H1 (cell line): ENCODE measurements around the gene PDE4D. TPM values are rescaled to one million over a fixed set of nuclear protein-coding genes. Genes with fewer than 3 reads are reported as not detected.

Experiments
- CTCF ChIA-PET: fragments of 300-600 bp; sonication (Branson Sonifier 250); formaldehyde crosslinking; loops from one replicate; lab custom pipeline; 2021; ENCODE audit not compliant: partially characterized antibody; lab: Charles Lee
- POLR2A ChIA-PET: fragments of 300-600 bp; sonication (Branson Sonifier 250); formaldehyde crosslinking; loops from one replicate; lab custom pipeline; 2021; ENCODE audit warnings: inconsistent platforms; ENCODE audit not compliant: partially characterized antibody; lab: Charles Lee
- DNase-seq, 2 experiments: peaks; one replicate each; pipeline versions ENCODE4 v3.0.0 to v3.0.0-alpha.2; 2010 to 2022; ENCODE audit warnings: low spot score in 2 of 2, low read depth in 1 of 2, mixed read lengths in 1 of 2
- FAIRE-seq: peaks from 2 replicates; lab custom pipeline; 2011; peaks lifted over from hg19 to GRCh38; lab: Jason Lieb, UNC
- H2AFZ ChIP-seq: 2 replicates; pipeline ENCODE4 v1.8.1; 2012; ENCODE audit warnings: low read length, inconsistent platforms
- H2AK5ac ChIP-seq: 2 replicates; pipeline ENCODE4 v1.6.1; 2013; ENCODE audit warnings: low read depth, low read length
- H2BK120ac ChIP-seq: replicated peaks from 2 replicates; pipeline ENCODE3; 2013; ENCODE audit warnings: low read depth, low read length, inconsistent platforms
- H2BK12ac ChIP-seq: 2 replicates; pipeline ENCODE4 v1.6.1; 2013; ENCODE audit warnings: low read depth, low read length
- H2BK15ac ChIP-seq: 2 replicates; pipeline ENCODE4 v1.6.1; 2013; ENCODE audit warnings: low read length
- H2BK20ac ChIP-seq: 2 replicates; pipeline ENCODE4 v1.6.1; 2013; ENCODE audit warnings: low read length
- H2BK5ac ChIP-seq: 2 replicates; pipeline ENCODE4 v1.6.1; 2013; ENCODE audit warnings: low read depth, low read length
- H3K14ac ChIP-seq: 2 replicates; pipeline ENCODE4 v1.6.1; 2013; ENCODE audit warnings: inconsistent platforms; ENCODE audit not compliant: insufficient read length
- H3K18ac ChIP-seq: 2 replicates; pipeline ENCODE4 v1.6.1; 2013; ENCODE audit warnings: low read length; ENCODE audit errors: extremely low read depth
- H3K23ac ChIP-seq: 2 replicates; pipeline ENCODE4 v1.6.1; 2013; ENCODE audit warnings: inconsistent platforms; ENCODE audit not compliant: insufficient read length
- H3K23me2 ChIP-seq: 2 replicates; pipeline ENCODE4 v1.6.1; 2013; ENCODE audit warnings: low read depth, low read length
- H3K27ac ChIP-seq: 2 replicates; pipeline ENCODE4 v1.6.1; 2011; ENCODE audit warnings: low read depth, low read length, inconsistent platforms
- H3K27me3 ChIP-seq, 4 experiments: replicated peaks in 1 of 4; 1 replicate in 1 of 4; 2 replicates in 3 of 4; pipeline versions ENCODE4 v1.6.1 to v1.8.1; 2011 to 2013; ENCODE audit warnings: low read length in 3 of 4, mild to moderate bottlenecking in 3 of 4, inconsistent platforms in 2 of 4, mixed read lengths in 2 of 4, moderate library complexity in 1 of 4; ENCODE audit not compliant: control insufficient read depth in 3 of 4, insufficient read depth in 3 of 4; ENCODE audit errors: extremely low read depth in 1 of 4
- H3K36me3 ChIP-seq, 4 experiments: 2 replicates each; pipeline versions ENCODE4 v1.6.1 to v1.8.1; 2011 to 2013; ENCODE audit warnings: mild to moderate bottlenecking in 4 of 4, low read length in 3 of 4, moderate library complexity in 2 of 4, control low read depth in 1 of 4, inconsistent platforms in 1 of 4; ENCODE audit not compliant: insufficient read depth in 4 of 4, control insufficient read depth in 2 of 4
- H3K4ac ChIP-seq: replicated peaks from 2 replicates; pipeline ENCODE3; 2013; ENCODE audit warnings: low read length, low read depth, mixed read lengths, inconsistent platforms; ENCODE audit not compliant: insufficient read length
- H3K4me1 ChIP-seq, 4 experiments: replicated peaks in 1 of 4; 1 replicate in 1 of 4; 2 replicates in 3 of 4; pipeline versions ENCODE4 v1.6.1 to v1.8.1; 2011 to 2013; ENCODE audit warnings: low read length in 3 of 4, inconsistent platforms in 2 of 4, mixed read lengths in 1 of 4; ENCODE audit not compliant: insufficient read depth in 4 of 4, control insufficient read depth in 3 of 4
- H3K4me2 ChIP-seq, 2 experiments: 2 replicates each; pipeline versions ENCODE4 v1.6.1 to v1.8.1; 2011 to 2013; ENCODE audit warnings: low read depth in 2 of 2, low read length in 2 of 2, control low read depth in 1 of 2, inconsistent platforms in 1 of 2, mild to moderate bottlenecking in 1 of 2; ENCODE audit not compliant: insufficient read depth in 1 of 2
- H3K4me3 ChIP-seq, 4 experiments: fragments of 200-600, 300-600 bp in 1 of 4; sonication (generic), shearing (Covaris generic), sonication (Bioruptor Twin) in 1 of 4; 2 replicates each; pipeline versions ENCODE4 v1.5.1 to v1.8.1; 2011 to 2016; ENCODE audit warnings: low read length in 4 of 4, low read depth in 3 of 4, control low read depth in 2 of 4, inconsistent platforms in 2 of 4, mild to moderate bottlenecking in 2 of 4, mixed read lengths in 1 of 4, moderate library complexity in 1 of 4; ENCODE audit not compliant: insufficient read depth in 2 of 4; ENCODE audit errors: extremely low read depth in 1 of 4
- H3K56ac ChIP-seq: replicated peaks from 2 replicates; pipeline ENCODE3; 2013; ENCODE audit warnings: low read depth, mild to moderate bottlenecking, mixed read lengths, low read length, inconsistent platforms; ENCODE audit not compliant: insufficient read length
- H3K79me1 ChIP-seq: 2 replicates; pipeline ENCODE4 v1.6.1; 2013; ENCODE audit warnings: low read depth, low read length, control low read depth
- H3K79me2 ChIP-seq, 2 experiments: 2 replicates each; pipeline versions ENCODE4 v1.6.1 to v1.8.1; 2012 to 2013; ENCODE audit warnings: low read length in 2 of 2, mild to moderate bottlenecking in 2 of 2, inconsistent platforms in 1 of 2; ENCODE audit not compliant: insufficient read depth in 2 of 2, control insufficient read depth in 1 of 2
- H3K9ac ChIP-seq, 4 experiments: replicated peaks in 1 of 4; 1 replicate in 1 of 4; 2 replicates in 3 of 4; pipeline versions ENCODE4 v1.6.1 to v1.8.1; 2011 to 2013; ENCODE audit warnings: low read depth in 3 of 4, low read length in 3 of 4, control low read depth in 2 of 4, mild to moderate bottlenecking in 2 of 4, moderate library complexity in 2 of 4, inconsistent platforms in 1 of 4; ENCODE audit errors: extremely low read depth in 1 of 4
- H3K9me3 ChIP-seq, 2 experiments: 2 replicates each; pipeline versions ENCODE4 v1.6.1 to v1.8.1; 2012 to 2013; ENCODE audit warnings: mild to moderate bottlenecking in 2 of 2, moderate library complexity in 2 of 2, control low read depth in 1 of 2, inconsistent platforms in 1 of 2, low read depth in 1 of 2, low read length in 1 of 2, mixed read lengths in 1 of 2; ENCODE audit not compliant: insufficient read depth in 2 of 2
- H4K20me1 ChIP-seq, 2 experiments: replicated peaks in 1 of 2; 2 replicates each; pipeline versions ENCODE3 to v1.8.1; 2011 to 2013; ENCODE audit warnings: inconsistent platforms in 2 of 2, low read length in 2 of 2, mild to moderate bottlenecking in 1 of 2; ENCODE audit not compliant: insufficient read depth in 2 of 2, control insufficient read depth in 1 of 2
- H4K5ac ChIP-seq: 2 replicates; pipeline ENCODE4 v1.6.1; 2013; ENCODE audit warnings: low read length, low read depth, mixed read lengths, inconsistent platforms; ENCODE audit not compliant: insufficient read length
- H4K8ac ChIP-seq: 2 replicates; pipeline ENCODE4 v1.8.0; 2013; ENCODE audit warnings: mild to moderate bottlenecking, moderate library complexity, low read length, inconsistent platforms; ENCODE audit not compliant: insufficient read depth; ENCODE audit errors: extremely low read depth
- H4K91ac ChIP-seq: replicated peaks from 2 replicates; pipeline ENCODE3; 2013; ENCODE audit warnings: low read length, mixed read lengths, inconsistent platforms; ENCODE audit not compliant: insufficient read length
- POU5F1 ChIP-seq: IDR thresholded peaks from 2 replicates; pipeline ENCODE4 v1.6.1; 2011; ENCODE audit warnings: low read depth, mild to moderate bottlenecking, low read length, moderate library complexity
- SUZ12 ChIP-seq: fragments of 200-600 bp; sonication (generic); IDR thresholded peaks from 2 replicates; pipeline ENCODE4 v1.6.1; 2012; ENCODE audit warnings: mild to moderate bottlenecking, inconsistent platforms, low read length, moderate library complexity, mixed read lengths
- WGBS, 2 experiments: shearing (Covaris generic) in 1 of 2; methylation state at CpG; one replicate each; pipeline versions ENCODE4 v1.1.6 to v1.1.7; 2013 to 2015; ENCODE audit warnings: low lambda C conversion rate in 2 of 2, mixed read lengths in 2 of 2, inconsistent platforms in 1 of 2, low coverage in 1 of 2, missing lambda C conversion rate in 1 of 2; ENCODE audit not compliant: insufficient replicate concordance in 2 of 2, insufficient coverage in 1 of 2, insufficient read length in 1 of 2; ENCODE audit errors: extremely low coverage in 1 of 2, missing lambda C conversion rate in 1 of 2; 5-methylcytosine and 5-hydroxymethylcytosine counted together
- polyA plus RNA-seq, 7 experiments: library from polyadenylated mRNA; depleted of rRNA in 3 of 7; stranded (reverse) in 5 of 7; unstranded in 2 of 7; fragments of >200 nt in 5 of 7; fragments of 200-250 nt in 2 of 7; gene quantifications; 1 replicate in 5 of 7; 2 replicates in 1 of 7; 4 replicates in 1 of 7; pipeline versions ENCODE4 v1.2.1 to v1.2.3, GENCODE V29; 2011 to 2013; ENCODE audit warnings: missing spikeins in 2 of 7, mixed read lengths in 2 of 7
- total RNA-seq: library from RNA; stranded (reverse); fragmentation: NEBNext Ultra II Directional; extraction: Animal tissue kit (Norgen Biotek cat#: 25700); gene quantifications from 2 replicates; pipeline ENCODE4 v1.2.1, GENCODE V29; 2021

Gene PDE4D
- total and polyA plus RNA-seq, 2 of the 8 experiments (the other 6 are each of a cell fraction or from before 2014, with no cell fraction given) = 2.3 to 3.7 TPM

GRCh38 chr5:59342181-59342580 is 551.3 kb downstream of the PDE4D start:
- ChIA-PET POLR2A (no interaction called here), CTCF (interaction anchor here (0.6 to 1.0 kb wide), 2 partner anchors 25 to 127 kb away, joined by 3 to 5 read pairs; no protein-coding TSS in a partner anchor)
- Histone ChIP-seq H2BK120ac (no peak overlapping the region), H4K20me1 (no peaks in the 10 kb centered on the region), H3K4me2 (no peak overlapping the region), H2BK12ac (no peak overlapping the region), H3K27me3 (no peaks in the 10 kb centered on the region), H3K18ac (no peak overlapping the region), H2AFZ (no peak overlapping the region), H2BK5ac (no peak overlapping the region), H3K56ac (no peak overlapping the region), H4K8ac (no peak overlapping the region), H3K4ac (no peak overlapping the region), H3K36me3 (no peaks in the 10 kb centered on the region), H4K5ac (no peak overlapping the region), H3K9me3 (no peaks in the 10 kb centered on the region), H3K79me2 (no peaks in the 10 kb centered on the region), H3K79me1 (no peaks in the 10 kb centered on the region), H2BK15ac (no peak overlapping the region), H3K4me1 (no peaks in the 10 kb centered on the region), H3K9ac (no peak overlapping the region), H4K91ac (no peak overlapping the region), H3K23ac (no peak overlapping the region), H3K23me2 (no peaks in the 10 kb centered on the region; the same call in 1 of the 2 replicates), H3K4me3 (no peak overlapping the region), H3K27ac (no peak overlapping the region), H3K14ac (no peak overlapping the region), H2AK5ac (no peak overlapping the region), H2BK20ac (no peak overlapping the region)
- 93% methylated on average over 3 of the region's 3 CpGs; no CpG with 5 or more reads in 1 of the 2 experiments for WGBS, 2 experiments
- FAIRE-seq = no peak
- DNase-seq = no peak
- TF ChIP-seq POU5F1 = no peak
- TF ChIP-seq SUZ12 = no peak
